Cardiac muscle cell (in vitro differentiated cells and primary cell): ENCODE data around the gene SOCS4. TPM values are rescaled to one million over a fixed set of nuclear protein-coding genes. Genes with fewer than 3 reads are reported as not detected.

Experiments used
- DNase-seq, 2 donors: peaks; one replicate each; pipeline versions ENCODE4 v3.0.0 to v3.0.0-alpha.2; 2010 to 2017; ENCODE audit warnings: low read depth in 1 of 2, low spot score in 1 of 2
- H3K27ac ChIP-seq: fragments of 200-600 bp; sonication (generic); 2 replicates; pipeline ENCODE4 v1.5.1; 2016
- H3K27me3 ChIP-seq: fragments of 200-600 bp; sonication (generic); 2 replicates; pipeline ENCODE4 v1.6.0; 2016; ENCODE audit warnings: control low read depth
- H3K36me3 ChIP-seq: fragments of 200-600 bp; sonication (generic); 2 replicates; pipeline ENCODE4 v1.5.1; 2016; ENCODE audit warnings: control low read depth
- H3K4me1 ChIP-seq: fragments of 200-600 bp; sonication (generic); 2 replicates; pipeline ENCODE4 v1.8.1; 2017; ENCODE audit warnings: low read depth, mild to moderate bottlenecking, mixed run types
- H3K4me3 ChIP-seq: fragments of 200-600 bp; sonication (generic); 2 replicates; pipeline ENCODE4 v1.5.1; 2016; ENCODE audit warnings: mild to moderate bottlenecking
- H3K9me3 ChIP-seq: fragments of 200-600 bp; sonication (generic); 2 replicates; pipeline ENCODE4 v1.5.1; 2017; ENCODE audit warnings: low read depth, mild to moderate bottlenecking, control low read depth
- polyA plus RNA-seq: library from polyadenylated mRNA; unstranded; fragments of >200 nt; fragmentation: Nextera tagmentation; extraction: Ambion mirVana; gene quantifications from 2 replicates; pipeline ENCODE4 v1.2.1, GENCODE V29; 2016
- total RNA-seq: library from RNA; depleted of rRNA; stranded (reverse); fragments of >200 nt; gene quantifications from 2 replicates; pipeline ENCODE4 v1.2.3, GENCODE V29; 2016
- TF ChIP-seq, protein P1 (sequence below): IDR thresholded peaks from 2 replicates; pipeline ENCODE4 v1.5.1; 2012; ENCODE audit warnings: low read depth, mild to moderate bottlenecking, low read length

Gene SOCS4
- total and polyA plus RNA-seq, 2 experiments from 2014 or later = 6.5 to 8.5 TPM

DNA sequence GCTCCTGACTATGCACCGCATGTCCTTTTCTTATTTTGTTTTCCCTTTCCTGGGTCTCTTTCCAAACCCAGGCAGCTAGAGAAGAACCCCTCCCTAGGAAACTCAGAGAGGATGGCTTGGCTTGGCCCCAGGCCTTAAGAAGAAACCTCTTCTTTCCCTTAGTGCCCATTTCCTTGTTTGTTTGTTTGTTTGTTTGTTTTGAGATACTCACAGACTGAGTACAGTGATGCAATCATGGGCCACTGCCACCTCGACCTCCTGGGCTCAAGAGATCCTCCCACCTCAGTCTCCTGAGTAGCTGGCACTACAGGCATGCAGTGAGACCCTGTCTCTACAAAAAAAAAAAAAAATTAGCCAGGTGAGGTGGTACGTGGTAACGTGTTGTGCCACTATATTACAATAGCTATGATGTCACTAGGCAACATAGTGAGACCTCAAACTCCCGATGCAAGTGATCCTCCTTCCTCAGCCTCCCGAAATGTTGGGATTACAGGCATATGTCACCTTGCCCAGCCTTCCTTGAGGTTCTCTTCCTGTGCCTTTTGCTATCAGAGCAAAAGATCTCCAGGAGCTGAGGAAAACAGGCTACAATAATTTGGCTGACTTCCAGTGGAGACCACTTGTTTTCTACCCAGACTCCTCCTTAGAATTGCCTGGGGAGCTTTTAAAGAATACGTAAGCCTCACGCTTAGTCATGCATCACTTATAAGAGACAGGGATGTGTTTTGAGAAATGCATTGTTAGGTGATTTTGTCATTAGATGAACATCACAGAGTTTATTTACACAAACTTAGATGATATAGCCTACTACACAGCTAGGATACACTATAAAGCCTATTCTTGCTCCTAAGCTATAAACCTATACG lies 67.5 kb downstream of the SOCS4 start:
- Histone ChIP-seq H3K36me3 (no peaks in the 10 kb centered on the region), H3K27me3 (no peaks in the 10 kb centered on the region), H3K4me3 (no peak overlapping the region), H3K27ac (no peak overlapping the region), H3K9me3 (no peaks in the 10 kb centered on the region), H3K4me1 (no peaks in the 10 kb centered on the region)
- TF ChIP-seq, protein P1, sequence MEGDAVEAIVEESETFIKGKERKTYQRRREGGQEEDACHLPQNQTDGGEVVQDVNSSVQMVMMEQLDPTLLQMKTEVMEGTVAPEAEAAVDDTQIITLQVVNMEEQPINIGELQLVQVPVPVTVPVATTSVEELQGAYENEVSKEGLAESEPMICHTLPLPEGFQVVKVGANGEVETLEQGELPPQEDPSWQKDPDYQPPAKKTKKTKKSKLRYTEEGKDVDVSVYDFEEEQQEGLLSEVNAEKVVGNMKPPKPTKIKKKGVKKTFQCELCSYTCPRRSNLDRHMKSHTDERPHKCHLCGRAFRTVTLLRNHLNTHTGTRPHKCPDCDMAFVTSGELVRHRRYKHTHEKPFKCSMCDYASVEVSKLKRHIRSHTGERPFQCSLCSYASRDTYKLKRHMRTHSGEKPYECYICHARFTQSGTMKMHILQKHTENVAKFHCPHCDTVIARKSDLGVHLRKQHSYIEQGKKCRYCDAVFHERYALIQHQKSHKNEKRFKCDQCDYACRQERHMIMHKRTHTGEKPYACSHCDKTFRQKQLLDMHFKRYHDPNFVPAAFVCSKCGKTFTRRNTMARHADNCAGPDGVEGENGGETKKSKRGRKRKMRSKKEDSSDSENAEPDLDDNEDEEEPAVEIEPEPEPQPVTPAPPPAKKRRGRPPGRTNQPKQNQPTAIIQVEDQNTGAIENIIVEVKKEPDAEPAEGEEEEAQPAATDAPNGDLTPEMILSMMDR = no peak
- no peak for DNase-seq

DNA sequence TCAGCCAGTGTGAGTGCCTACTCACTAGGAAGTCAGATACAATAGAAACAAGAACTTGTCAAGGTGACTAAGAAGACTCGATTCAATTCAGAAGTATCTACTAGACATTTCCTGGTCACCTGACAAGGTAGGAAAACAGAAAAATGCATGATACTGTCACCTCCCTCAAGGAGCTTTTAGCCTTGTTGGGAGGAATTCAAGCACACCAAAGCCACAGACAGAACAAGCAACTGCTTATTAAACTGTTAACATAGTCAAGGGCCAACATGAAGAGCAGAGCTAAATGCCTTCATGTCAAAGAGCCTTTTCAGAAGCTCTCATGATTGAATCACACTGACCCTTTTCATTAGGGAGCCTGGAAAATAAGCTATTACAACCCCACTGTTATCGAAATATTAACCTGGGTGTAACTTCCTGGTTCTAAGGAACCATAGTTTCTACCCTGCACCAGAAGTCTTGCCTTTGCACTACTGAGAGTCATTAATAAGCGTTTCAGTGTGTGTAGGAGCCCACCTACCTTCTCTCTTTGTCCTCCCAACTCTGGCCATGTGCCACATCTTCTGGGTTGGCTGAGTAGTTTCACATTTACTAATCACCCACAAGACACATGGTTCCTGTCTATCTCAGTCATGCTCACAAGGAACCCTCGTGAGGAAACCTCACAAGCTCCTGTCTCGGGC lies 71.0 kb downstream of the SOCS4 start:
- Histone ChIP-seq H3K27me3 (no peaks in the 10 kb centered on the region), H3K36me3 (no peaks in the 10 kb centered on the region), H3K4me3 (no peak overlapping the region), H3K27ac (no peak overlapping the region), H3K9me3 (no peaks in the 10 kb centered on the region), H3K4me1 (peaks cover 10% of the 10 kb centered on the region)
- DNase-seq = no peak
- TF ChIP-seq, protein P1 = no peak

DNA sequence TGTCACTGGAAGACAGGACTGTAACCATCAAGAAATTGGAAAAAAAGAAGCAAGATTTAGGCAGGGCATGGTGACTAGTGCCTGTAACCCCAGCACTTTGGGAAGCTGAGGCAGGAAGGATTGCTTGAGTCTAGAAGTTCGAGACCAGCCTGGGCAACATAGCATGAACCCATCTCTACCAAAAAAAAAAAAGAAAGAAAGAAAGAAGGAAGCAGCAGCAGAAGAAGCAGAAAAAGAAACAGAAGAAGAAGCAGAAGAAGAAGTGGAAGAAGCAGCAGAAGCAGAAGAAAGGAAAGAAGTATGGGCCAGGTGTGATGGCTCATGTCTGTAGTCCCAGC lies 71.5 kb downstream of the SOCS4 start:
- no peak for DNase-seq
- peaks cover 15% of the 10 kb centered on the region for H3K4me1 ChIP-seq
- no peaks in the 10 kb centered on the region for H3K9me3 ChIP-seq
- H3K36me3 ChIP-seq = no peaks in the 10 kb centered on the region
- H3K4me3 ChIP-seq = no peak overlapping the region
- no peak overlapping the region for H3K27ac ChIP-seq
- TF ChIP-seq, protein P1 = no peak
- no peaks in the 10 kb centered on the region for H3K27me3 ChIP-seq

Other genes with a start within 250 kb of the SOCS4 start
- gene GCH1, start 124.4 kb upstream of the SOCS4 start, total RNA-seq = 3.5 and 4.3 TPM in 2 replicates
- 2.5 and 3.0 TPM in 2 replicates for gene GCH1, start 124.4 kb upstream of the SOCS4 start, polyA plus RNA-seq
- 4.9 and 5.4 TPM in 2 replicates for gene WDHD1, start 137 bp upstream of the SOCS4 start, total RNA-seq
- gene WDHD1, start 137 bp upstream of the SOCS4 start, polyA plus RNA-seq = 7.4 and 8.4 TPM in 2 replicates
- gene MAPK1IP1L, start 24.4 kb downstream of the SOCS4 start, total RNA-seq = 79.6 and 83.5 TPM in 2 replicates
- gene MAPK1IP1L, start 24.4 kb downstream of the SOCS4 start, polyA plus RNA-seq = 97.7 and 104 TPM in 2 replicates
- gene LGALS3, start 102.0 kb downstream of the SOCS4 start, total RNA-seq = 33.2 and 51.8 TPM in 2 replicates
- 55.3 and 60.3 TPM in 2 replicates for gene LGALS3, start 102.0 kb downstream of the SOCS4 start, polyA plus RNA-seq
- 3.4 and 37.4 TPM in 2 replicates for gene DLGAP5, start 164.3 kb downstream of the SOCS4 start, total RNA-seq
- gene DLGAP5, start 164.3 kb downstream of the SOCS4 start, polyA plus RNA-seq = 5.9 and 71.1 TPM in 2 replicates
- gene FBXO34, start 244.2 kb downstream of the SOCS4 start, total RNA-seq = 15.3 and 19.2 TPM in 2 replicates
- gene FBXO34, start 244.2 kb downstream of the SOCS4 start, polyA plus RNA-seq = 21.1 and 21.7 TPM in 2 replicates